Measurements from ENCODE around the gene PEX12. TPM values are rescaled to one million over a fixed set of nuclear protein-coding genes. Genes with fewer than 3 reads are reported as not detected.

The PEX12 gene
- total and polyA plus RNA-seq, 9 of the 15 experiments (the other 6 are each of a cell fraction or from before 2014, with no cell fraction given): 4.0 to 12.4 (median 6.4) TPM

GRCh38 chr17:35587074-35587961 lies 8.9 kb upstream of the PEX12 start, which contains the start of gene AP2B1 (continued):
- peak; percentile 38; the same call in 1 of the 2 replicates for TF ChIP-seq TAF7 (tag; IDR thresholded peaks at IDR 0.05)
- no peak for TF ChIP-seq CBFA2T2 (conservative IDR thresholded peaks at IDR 0.05)
- peak; percentile 82; the same call in 1 of the 2 replicates for TF ChIP-seq GTF2F1 (IDR thresholded peaks at IDR 0.05; ENCODE audit: low read depth, low read length)
- no peak for TF ChIP-seq ZNF586 (CRISPR knock-in tag; conservative IDR thresholded peaks at IDR 0.05)
- peak; percentile 47; the same call in 1 of the 2 replicates for TF ChIP-seq ZNF263 (CRISPR knock-in tag; IDR thresholded peaks at IDR 0.05; ENCODE audit: borderline replicate concordance)
- no peak for TF ChIP-seq ZNF354B (CRISPR knock-in tag; IDR thresholded peaks at IDR 0.05)
- TF ChIP-seq KLF16 (IDR thresholded peaks at IDR 0.05): 0 out of 2 replicates have a peak, but pooled peaks have one; percentile 11
- peak; percentile 83 for TF ChIP-seq ARID4B (CRISPR knock-in tag; IDR thresholded peaks at IDR 0.05)
- peak; percentile 91 for TF ChIP-seq MBD2 (IDR thresholded peaks at IDR 0.05; ENCODE audit: borderline replicate concordance, low read depth)
- TF ChIP-seq ZBTB40 (IDR thresholded peaks at IDR 0.05): peak; percentile 86
- TF ChIP-seq ZBTB40 (CRISPR knock-in tag; IDR thresholded peaks at IDR 0.05): no peak
- peak; percentile 90 for TF ChIP-seq PHF20 (IDR thresholded peaks at IDR 0.05; ENCODE audit: partially characterized antibody)
- 0 out of 2 replicates have a peak, but pooled peaks have one; percentile 65 for TF ChIP-seq GATAD2A (IDR thresholded peaks at IDR 0.05)
- peak; percentile 78 for TF ChIP-seq ZSCAN32 (CRISPR knock-in tag; IDR thresholded peaks at IDR 0.05)
- 0 out of 2 replicates have a peak, but pooled peaks have one; percentile 79 for TF ChIP-seq CHCHD3 (CRISPR knock-in tag; IDR thresholded peaks at IDR 0.05)

All from K562 (cell line).